ENCODE data around the gene KPTN.

The KPTN gene

GRCh38 chr19:47464675-47465419 lies 19.2 kb downstream of the KPTN start:
- DNase-seq: no peak

DNA sequence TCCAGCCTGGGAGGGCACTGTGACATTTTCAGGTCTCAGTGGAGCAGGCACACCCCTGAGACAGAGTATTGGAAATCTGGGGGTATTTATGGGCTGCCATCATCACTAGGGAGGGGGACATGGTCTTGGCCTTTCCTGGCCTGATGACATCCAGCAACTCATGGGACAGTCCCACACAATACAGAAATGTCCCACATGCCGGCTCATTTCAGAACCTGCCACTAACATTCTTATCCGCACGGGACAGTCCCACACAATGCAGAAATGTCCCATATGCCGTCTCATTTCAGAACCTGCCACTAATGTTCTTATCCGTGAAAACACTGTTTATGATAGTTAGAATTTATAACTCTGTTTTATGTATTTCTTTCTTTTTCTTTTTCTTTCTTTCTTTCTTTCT lies 22.1 kb downstream of the KPTN start:
- DNase-seq: no peak

- no peak for DNase-seq
Observed at GRCh38 chr19:47459477-47459876, 24.5 kb downstream of the KPTN start.

- no peak for DNase-seq
Observed at GRCh38 chr19:47458672-47459071, 25.3 kb downstream of the KPTN start.

DNA sequence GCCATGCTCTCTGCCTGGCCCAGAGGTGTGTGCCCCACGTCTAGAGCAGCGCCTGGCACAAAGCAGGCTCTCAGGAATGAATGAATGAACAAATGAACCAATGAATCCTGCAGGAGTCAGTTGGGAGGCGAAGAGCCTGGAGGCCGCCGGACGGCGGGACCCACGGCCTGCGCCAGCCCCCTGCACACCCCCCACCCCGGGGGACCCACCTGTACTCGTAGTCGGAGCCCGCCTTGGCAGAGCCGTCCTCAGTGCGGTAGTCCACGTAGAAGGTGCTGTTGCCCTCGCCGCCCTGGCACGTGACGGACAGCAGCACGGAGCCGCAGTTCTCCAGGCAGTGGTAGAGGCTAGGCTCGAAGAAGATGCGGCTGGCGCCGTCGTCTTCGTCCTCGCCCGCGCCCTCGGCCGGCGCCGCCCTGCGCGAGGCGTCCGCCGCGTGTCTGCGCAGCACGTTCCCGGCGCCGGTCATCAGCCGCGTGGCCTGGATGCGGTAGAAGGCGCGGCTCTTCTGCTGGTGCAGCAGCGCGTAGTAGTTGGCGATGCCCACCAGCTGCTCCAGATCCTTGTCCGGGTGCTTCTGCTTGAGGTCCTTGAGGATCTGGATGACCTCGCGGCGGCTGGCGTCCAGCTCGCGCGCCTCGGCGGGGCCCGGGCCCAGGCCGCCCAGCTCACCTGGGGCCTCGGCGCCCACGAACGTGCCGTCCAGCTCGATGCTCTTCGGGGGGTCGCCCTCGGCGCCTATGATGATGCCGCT lies 27.1 kb downstream of the KPTN start:
- DNase-seq: no peak

DNA sequence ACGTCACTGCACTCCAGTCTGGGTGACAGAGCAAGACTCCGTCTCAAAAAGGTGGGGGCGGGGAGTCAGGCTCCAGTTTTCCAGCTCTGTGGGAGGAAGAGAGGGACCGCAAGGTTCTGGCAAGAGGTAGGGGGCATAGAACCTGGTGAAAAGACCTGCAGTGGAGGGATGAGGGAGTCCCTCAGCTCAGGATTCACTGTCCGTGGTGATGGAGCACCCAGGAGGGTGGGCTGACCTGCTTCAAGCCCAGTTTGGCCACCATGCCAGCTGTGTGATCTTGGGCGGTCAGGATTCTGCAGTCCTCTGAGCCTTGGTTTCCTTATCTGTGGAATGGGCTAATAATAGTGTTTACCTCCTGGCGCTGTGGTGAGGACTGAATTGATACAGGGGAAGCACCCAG lies 33.5 kb downstream of the KPTN start:
- no peak for DNase-seq

GRCh38 chr19:47448360-47448727 lies 35.7 kb downstream of the KPTN start:
- no peak for DNase-seq

DNA sequence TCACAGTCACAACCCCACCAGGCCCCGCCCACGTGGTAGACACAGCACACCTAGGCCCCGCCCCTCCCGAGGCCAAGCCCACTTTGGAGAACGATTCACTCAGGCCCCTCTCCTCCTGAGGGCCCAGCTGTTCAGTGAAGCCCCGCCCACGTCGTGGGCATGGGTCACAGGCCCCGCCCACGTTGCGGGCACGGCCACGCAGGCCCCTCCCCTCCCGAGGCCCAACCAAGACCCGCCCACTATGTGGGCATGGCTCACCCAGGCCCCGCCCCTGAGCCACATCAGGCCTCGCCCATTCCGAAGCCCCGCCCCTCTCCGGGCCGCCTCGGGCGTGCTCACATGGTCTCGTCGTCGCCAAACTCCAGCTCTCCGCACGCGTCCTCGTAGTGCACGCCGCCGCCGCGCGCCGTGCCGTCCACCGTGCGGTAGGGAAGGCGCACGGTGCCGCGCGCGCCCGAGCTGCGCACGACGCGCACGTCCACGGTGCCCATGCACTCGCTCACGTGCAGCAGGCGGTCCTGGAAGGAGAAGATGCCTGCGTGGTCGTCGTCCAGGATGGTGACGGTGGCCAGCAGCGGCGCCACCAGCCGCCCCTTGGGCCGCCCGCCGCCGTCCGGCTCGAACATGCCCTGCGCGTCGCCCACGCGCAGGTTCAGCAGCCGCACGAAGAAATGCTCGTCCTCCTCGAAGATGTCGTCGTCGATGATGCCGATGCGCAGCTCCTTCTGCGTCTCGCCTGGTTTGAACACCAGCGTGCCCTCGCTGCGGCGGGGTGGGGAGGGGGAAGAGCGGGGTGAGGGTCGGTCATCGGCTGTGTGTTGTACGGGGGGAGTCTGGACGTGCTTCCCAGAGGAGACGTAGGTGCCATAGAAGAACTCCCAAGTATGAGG lies 36.3 kb downstream of the KPTN start:
- peak; percentile 39 for DNase-seq

DNA sequence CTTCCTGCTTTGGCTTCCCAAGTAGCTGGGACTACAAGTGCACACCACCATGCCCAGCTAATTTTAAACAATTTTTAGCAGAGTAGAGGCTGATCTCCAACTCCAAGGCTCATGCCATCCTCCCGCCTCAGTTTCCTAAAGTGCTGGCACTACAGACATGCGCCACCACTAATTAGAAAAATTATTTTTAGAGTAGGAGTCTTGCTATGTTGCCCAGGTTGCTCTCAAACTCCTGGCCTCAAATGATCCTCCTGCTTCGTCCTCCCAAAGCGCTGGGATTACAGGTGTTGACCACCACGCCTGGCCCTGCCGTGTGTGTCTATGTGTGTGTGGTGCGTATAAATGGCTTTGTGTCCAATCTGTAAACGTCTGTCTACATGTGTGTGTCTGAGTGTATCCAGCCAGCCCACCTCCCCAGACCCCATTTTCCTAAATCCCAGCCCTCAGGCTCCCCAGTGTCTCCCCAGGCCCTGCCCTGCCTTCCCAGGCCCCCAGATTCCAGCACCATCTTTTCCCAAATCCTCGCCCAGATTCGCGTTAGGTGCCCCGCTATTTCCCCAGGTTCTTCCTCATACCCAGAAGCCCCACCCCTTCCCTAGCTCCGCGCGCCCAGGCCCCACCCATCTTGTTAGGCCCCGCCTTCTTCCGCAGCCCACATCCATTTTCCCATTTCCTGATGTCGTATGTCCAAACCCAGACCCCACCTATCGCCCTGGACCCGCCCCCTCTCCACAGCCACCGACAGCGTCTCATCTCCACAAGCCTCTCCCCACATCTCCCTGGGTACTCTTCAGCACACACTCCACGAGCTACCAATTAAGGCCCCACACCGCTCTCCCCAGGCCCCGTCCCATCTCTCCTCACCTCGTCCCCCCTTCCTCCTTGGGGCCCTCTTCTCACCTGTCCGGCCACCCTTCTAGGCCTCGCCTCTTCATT lies 37.2 kb downstream of the KPTN start:
- no peak for DNase-seq

GRCh38 chr19:47445937-47446402 lies 38.0 kb downstream of the KPTN start:
- DNase-seq: peak; percentile 58

DNA sequence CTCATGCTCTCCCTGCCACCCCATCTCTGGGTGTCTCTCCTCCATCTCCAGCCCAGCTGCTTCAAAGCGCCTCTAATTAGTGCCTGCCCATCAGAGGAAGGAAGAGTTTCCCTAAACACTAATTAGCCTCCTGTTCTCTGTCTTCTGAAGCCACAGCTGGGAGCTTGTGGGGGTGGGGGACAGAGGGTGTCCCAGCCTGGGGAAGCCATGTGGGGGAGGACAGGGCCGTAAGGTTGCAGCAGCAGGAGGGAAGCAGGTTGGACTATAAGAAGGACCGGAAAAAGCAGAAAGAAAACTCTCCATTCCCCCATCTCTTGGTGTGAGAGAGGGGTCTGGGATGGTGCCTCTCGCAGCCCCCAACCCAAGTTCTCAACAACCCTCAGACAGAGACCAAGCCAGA lies 38.5 kb downstream of the KPTN start:
- no peak for DNase-seq

- DNase-seq: peak; percentile 33
Observed at GRCh38 chr19:47444388-47444821, 39.6 kb downstream of the KPTN start.

- DNase-seq: no peak
Observed at GRCh38 chr19:47443331-47443730, 40.7 kb downstream of the KPTN start.

- no peak for DNase-seq
Observed at GRCh38 chr19:47438793-47439220, 45.2 kb downstream of the KPTN start.

GRCh38 chr19:47437500-47437899 lies 46.5 kb downstream of the KPTN start:
- no peak for DNase-seq

DNA sequence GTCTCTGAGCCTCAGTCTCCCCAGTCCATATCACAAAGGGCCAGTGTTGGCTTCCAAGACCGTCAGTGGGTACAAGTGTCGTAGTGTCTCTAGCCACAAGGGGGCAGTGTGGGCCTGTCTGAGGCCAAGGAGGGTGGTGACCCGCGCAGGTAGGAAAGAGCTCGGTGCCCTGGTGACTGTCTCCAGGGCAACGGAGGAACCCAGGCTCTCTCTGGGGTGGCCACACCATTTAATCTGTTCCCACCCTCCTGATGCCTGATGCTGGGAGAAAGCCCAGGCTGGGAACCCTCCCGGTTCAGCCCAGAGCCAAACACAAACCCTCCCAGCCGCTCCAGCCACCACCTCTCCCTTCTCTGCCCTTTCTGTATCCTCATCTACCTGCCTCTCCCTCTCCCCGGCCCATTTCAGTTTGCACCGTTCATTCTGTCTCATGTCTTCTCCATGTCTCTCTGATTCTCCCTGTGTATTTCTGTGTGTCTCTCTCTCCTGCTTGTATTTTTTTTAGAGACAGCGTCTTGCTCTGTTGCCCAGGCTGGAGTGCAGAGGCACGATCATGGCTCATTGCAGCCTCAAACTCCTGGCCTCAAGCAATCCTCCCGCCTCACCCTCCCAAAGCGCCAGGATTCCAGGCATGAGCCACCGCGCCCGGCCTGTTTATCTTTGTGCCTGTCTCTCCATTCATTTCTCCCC lies 47.2 kb downstream of the KPTN start:
- DNase-seq: peak; percentile 86

- no peak for DNase-seq
Observed at GRCh38 chr19:47435883-47436417, 48.1 kb downstream of the KPTN start.

DNA sequence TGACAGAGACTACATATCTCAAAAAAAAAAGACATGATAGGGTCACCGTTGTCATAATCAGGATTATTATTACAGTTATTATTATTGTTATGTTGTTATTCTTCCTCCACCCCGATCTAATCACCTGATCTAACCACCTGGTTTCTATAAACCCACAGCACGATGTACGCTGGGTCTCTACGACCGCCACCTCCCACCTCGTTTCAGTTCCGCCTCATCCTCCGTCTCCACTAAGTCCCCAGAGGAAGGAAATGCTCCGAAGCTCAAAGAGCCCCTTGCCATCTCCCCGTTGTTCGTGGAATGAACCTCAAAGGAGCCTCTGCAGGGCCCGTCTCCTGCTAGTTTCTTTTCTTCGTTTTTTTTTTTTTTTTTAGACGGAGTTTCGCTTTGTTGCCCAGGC lies 48.8 kb downstream of the KPTN start:
- no peak for DNase-seq

DNA sequence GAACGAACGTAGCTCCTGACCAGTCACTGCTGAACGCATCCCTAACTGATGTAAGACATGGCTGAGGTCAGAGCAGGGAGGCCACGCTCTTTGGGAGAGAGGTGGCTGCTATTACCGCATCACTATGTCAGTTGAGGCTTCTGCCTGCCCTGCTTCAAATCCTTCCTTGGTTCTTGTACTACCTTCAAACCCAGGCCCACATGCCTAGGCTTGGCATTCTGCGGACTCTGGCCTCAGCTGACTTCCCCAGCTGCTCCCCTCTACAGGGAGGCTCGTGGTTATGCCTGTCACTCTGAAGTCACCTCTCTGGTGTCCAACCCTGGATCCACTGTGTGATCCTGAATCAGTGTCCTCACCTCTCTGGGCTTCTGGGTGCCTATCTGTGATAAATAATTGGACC lies 49.9 kb downstream of the KPTN start:
- no peak for DNase-seq

DNA sequence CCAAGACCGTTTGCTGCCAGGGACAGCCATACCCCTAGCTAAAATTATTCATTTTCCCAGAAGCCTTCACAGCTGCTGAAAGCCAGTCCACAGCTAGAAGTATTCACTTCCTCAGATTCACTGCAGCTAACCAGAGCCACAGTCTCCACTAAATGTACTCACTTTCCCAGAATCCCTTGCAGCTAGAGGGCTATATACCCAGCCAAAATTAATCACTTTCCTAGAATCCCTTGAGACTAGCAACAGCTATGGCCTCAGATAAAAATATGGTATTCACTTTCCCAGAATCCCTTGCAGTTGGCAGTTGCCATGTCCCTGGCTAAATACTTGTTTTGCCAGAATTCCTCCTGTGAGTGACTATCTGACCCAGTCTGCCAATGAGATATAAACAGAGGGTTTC lies 50.9 kb downstream of the KPTN start:
- DNase-seq: no peak

- no peak for DNase-seq
Observed at GRCh38 chr19:47432499-47432898, 51.5 kb downstream of the KPTN start.
